GM06990 (cell line): ENCODE data around the gene NR3C2.

Experiments
- DNase-seq: peaks from one replicate; pipeline ENCODE4 v3.0.0-alpha.2; 2011; ENCODE audit not compliant: insufficient read length; ENCODE audit errors: extremely low read depth
- H3K27me3 ChIP-seq: replicated peaks from 2 replicates; pipeline ENCODE4 v1.6.0; 2011; ENCODE audit warnings: low read length; ENCODE audit not compliant: control insufficient read depth, insufficient read depth
- H3K36me3 ChIP-seq: 2 replicates; pipeline ENCODE4 v1.5.1; 2011; ENCODE audit warnings: low read length; ENCODE audit not compliant: control insufficient read depth, insufficient read depth
- H3K4me3 ChIP-seq: replicated peaks from 2 replicates; pipeline ENCODE4 v1.5.1; 2011; ENCODE audit warnings: low read depth, mild to moderate bottlenecking, control low read depth, low read length
- TF ChIP-seq, protein P1 (sequence below): IDR thresholded peaks from 2 replicates; pipeline ENCODE4 v1.5.1; 2011; ENCODE audit warnings: low read length, control low read depth, mild to moderate bottlenecking, inconsistent platforms; ENCODE audit not compliant: insufficient read depth, poor library complexity, severe bottlenecking

NR3C2 gene

GRCh38 chr4:148182230-148182911, 259.8 kb downstream of the NR3C2 start:
- Histone ChIP-seq H3K27me3 (no peaks in the 10 kb centered on the region), H3K4me3 (no peak overlapping the region), H3K36me3 (no peaks in the 10 kb centered on the region)
- TF ChIP-seq, protein P1, sequence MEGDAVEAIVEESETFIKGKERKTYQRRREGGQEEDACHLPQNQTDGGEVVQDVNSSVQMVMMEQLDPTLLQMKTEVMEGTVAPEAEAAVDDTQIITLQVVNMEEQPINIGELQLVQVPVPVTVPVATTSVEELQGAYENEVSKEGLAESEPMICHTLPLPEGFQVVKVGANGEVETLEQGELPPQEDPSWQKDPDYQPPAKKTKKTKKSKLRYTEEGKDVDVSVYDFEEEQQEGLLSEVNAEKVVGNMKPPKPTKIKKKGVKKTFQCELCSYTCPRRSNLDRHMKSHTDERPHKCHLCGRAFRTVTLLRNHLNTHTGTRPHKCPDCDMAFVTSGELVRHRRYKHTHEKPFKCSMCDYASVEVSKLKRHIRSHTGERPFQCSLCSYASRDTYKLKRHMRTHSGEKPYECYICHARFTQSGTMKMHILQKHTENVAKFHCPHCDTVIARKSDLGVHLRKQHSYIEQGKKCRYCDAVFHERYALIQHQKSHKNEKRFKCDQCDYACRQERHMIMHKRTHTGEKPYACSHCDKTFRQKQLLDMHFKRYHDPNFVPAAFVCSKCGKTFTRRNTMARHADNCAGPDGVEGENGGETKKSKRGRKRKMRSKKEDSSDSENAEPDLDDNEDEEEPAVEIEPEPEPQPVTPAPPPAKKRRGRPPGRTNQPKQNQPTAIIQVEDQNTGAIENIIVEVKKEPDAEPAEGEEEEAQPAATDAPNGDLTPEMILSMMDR: no peak
- no peak for DNase-seq

- DNase-seq: no peak
- TF ChIP-seq, protein P1: no peak
- Histone ChIP-seq H3K36me3 (no peaks in the 10 kb centered on the region), H3K27me3 (no peaks in the 10 kb centered on the region), H3K4me3 (no peak overlapping the region)
Measured at GRCh38 chr4:148173397-148174017, 268.7 kb downstream of the NR3C2 start.

DNA sequence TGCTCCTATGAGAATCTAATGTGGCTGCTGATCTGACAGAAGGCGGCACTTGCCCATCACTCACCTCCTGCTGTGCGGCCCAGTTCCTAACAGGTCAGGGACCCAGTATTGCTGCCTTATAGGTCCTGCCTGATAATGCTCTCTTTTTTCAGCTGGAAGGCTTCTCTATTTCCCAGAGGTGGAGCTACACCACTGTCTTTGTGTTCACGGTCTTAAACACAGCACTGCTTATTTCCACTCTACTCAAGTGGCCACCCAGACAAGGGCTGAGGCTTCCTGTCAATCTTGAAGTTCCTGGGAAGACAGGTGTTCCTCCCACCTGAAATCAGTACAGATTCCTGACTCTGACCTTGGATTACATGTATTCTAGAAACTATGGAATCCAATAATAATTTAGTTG, 270.6 kb downstream of the NR3C2 start:
- Histone ChIP-seq H3K27me3 (no peaks in the 10 kb centered on the region), H3K36me3 (no peaks in the 10 kb centered on the region), H3K4me3 (no peak overlapping the region)
- TF ChIP-seq, protein P1: no peak
- no peak for DNase-seq

GRCh38 chr4:148170408-148171365, 271.5 kb downstream of the NR3C2 start:
- H3K4me3 ChIP-seq: no peak overlapping the region
- H3K27me3 ChIP-seq: no peaks in the 10 kb centered on the region
- TF ChIP-seq, protein P1: no peak
- no peak for DNase-seq
- no peaks in the 10 kb centered on the region for H3K36me3 ChIP-seq

DNA sequence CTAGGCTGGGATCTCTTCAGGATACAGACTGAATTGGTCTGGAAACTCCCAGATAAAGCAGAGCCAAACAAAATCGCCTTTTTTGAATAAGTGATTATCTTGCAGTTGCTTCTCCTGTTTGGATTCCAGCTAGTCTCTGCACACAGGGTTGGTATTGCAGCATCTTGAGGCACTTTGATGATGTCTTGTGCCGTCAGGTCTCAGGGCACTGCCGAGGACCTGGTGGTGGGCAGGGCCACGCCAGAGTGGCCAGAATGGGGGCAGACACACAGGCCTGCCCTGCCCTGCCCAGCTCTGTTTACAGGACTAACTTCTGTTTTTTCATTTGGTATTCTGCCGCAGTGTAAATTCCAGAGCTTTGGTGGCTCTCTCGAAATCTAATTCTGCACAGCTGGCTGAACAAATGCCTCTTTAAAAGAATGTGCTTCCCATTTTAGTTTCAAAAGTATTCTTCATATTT, 276.1 kb downstream of the NR3C2 start:
- H3K4me3 ChIP-seq: no peak overlapping the region
- H3K36me3 ChIP-seq: no peaks in the 10 kb centered on the region; the same call in 1 of the 2 replicates
- TF ChIP-seq, protein P1: no peak
- no peaks in the 10 kb centered on the region for H3K27me3 ChIP-seq
- no peak for DNase-seq
